Muscle layer of duodenum (tissue), 2 donors: ENCODE measurements around the gene RYR2.

Experiments used
- H3K27ac ChIP-seq: one replicate; pipeline ENCODE4 v1.7.0; 2013; ENCODE audit warnings: mild to moderate bottlenecking, low read length
- H3K27me3 ChIP-seq: one replicate; pipeline ENCODE4 v1.7.0; 2013; ENCODE audit warnings: low read depth, mild to moderate bottlenecking, control low read depth, low read length
- H3K36me3 ChIP-seq, 2 donors: one replicate each; pipeline ENCODE4 v1.7.0; 2013; ENCODE audit warnings: low read length in 2 of 2, control low read depth in 1 of 2, mild to moderate bottlenecking in 1 of 2; ENCODE audit not compliant: insufficient read depth in 2 of 2, control insufficient read depth in 1 of 2
- H3K4me1 ChIP-seq, 2 donors: one replicate each; pipeline ENCODE4 v1.7.0; 2013; ENCODE audit warnings: low read length in 2 of 2, mild to moderate bottlenecking in 2 of 2, control low read depth in 1 of 2, moderate library complexity in 1 of 2; ENCODE audit not compliant: insufficient read depth in 2 of 2, control insufficient read depth in 1 of 2
- H3K4me3 ChIP-seq, 2 donors: one replicate each; pipeline ENCODE4 v1.7.0; 2013; ENCODE audit warnings: low read length in 2 of 2, low read depth in 1 of 2, mild to moderate bottlenecking in 1 of 2
- H3K9me3 ChIP-seq, 2 donors: one replicate each; pipeline ENCODE4 v1.7.0; 2013; ENCODE audit warnings: low read length in 2 of 2, control low read depth in 1 of 2, mild to moderate bottlenecking in 1 of 2; ENCODE audit not compliant: control insufficient read depth in 1 of 2
- donor health status: healthy.

The RYR2 gene

DNA sequence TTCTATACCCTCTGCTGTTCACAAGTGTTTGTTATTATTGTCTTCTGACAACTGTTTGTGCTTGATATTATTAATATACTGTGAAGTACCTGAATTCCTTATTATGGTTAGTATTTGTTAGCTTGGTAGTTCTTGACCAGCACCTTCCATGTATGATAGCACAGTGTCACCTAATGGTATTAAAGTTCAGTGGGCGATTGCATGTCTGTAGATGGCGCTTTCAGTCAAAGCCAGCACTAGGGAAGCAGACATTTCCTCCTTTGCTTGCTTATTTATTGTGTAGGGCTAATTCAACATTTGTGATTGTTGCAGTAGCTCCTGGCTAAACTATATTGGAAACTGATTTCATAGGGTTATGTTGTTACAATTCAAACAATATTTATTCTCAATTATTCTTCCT is 630.8 kb downstream of the RYR2 start:
- Histone ChIP-seq H3K27me3 (no peaks in the 10 kb centered on the region), H3K4me3 (no peak overlapping the region), H3K36me3 (no peaks in the 10 kb centered on the region), H3K9me3 (no peaks in the 10 kb centered on the region), H3K27ac (no peak overlapping the region), H3K4me1 (no peaks in the 10 kb centered on the region)

DNA sequence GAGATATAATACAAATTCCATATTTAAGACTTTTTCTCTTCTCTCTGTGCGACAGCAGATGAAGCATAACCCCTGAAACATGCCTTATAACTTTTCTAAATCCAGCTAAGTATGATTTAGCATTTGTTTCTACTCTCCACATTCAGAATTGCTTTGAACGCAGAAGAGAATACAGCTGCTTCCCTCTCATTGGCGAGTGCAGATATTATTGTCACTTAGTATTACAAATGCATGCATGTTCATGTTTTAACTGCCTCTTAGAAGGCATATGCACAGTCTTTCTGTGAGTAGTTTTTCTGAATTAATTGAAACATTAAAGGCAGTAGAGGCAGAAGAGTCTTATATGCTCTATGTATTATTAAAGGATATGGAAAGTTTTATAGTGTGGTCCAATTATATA is 631.6 kb downstream of the RYR2 start:
- H3K27ac ChIP-seq, result no peak overlapping the region
- H3K4me3 ChIP-seq, result no peak overlapping the region
- no peaks in the 10 kb centered on the region for H3K4me1 ChIP-seq
- no peaks in the 10 kb centered on the region for H3K9me3 ChIP-seq
- H3K27me3 ChIP-seq, result no peaks in the 10 kb centered on the region
- no peaks in the 10 kb centered on the region for H3K36me3 ChIP-seq

DNA sequence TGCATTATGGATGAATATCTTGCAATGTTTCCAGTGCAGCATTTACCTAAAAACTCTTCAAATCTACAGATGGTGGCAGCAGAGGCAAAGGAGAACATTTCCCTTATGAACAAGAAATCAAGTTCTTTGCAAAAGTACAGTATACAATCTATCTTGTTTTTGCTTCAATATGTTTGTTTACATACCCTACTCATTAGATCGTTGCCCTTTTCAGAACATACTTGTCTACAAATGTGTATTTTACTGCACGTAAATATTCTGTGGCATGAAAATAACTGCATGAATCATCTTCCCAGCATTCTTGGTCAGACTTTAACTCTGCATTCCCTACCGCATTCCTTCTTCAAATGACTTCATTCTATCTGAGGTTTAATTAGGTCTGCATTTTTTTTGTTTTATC is 636.0 kb downstream of the RYR2 start:
- no peaks in the 10 kb centered on the region for H3K9me3 ChIP-seq
- H3K4me3 ChIP-seq, result no peak overlapping the region
- no peaks in the 10 kb centered on the region for H3K36me3 ChIP-seq
- no peak overlapping the region for H3K27ac ChIP-seq
- no peaks in the 10 kb centered on the region for H3K4me1 ChIP-seq
- no peaks in the 10 kb centered on the region for H3K27me3 ChIP-seq

DNA sequence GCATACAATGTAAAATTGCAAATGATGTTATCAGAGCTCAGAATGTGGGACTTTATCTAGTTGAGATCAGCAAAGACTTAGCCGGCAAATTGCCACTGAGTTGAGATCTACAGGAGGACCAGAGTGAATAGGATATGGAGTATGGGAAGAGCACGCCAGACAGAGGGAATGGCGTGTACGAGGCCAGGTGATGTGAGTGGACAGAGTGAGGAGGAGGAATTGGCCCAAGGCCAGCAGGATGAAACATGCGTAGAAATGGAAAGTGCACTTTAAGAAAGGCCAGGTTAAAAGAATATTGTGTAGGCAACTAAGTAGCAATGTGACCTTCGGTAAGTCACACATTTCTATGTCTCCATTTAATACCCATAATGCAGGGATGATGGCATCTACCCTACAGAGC is 637.7 kb downstream of the RYR2 start:
- Histone ChIP-seq H3K4me1 (no peaks in the 10 kb centered on the region), H3K9me3 (no peaks in the 10 kb centered on the region), H3K4me3 (no peak overlapping the region), H3K36me3 (no peaks in the 10 kb centered on the region), H3K27ac (no peak overlapping the region), H3K27me3 (no peaks in the 10 kb centered on the region)

DNA sequence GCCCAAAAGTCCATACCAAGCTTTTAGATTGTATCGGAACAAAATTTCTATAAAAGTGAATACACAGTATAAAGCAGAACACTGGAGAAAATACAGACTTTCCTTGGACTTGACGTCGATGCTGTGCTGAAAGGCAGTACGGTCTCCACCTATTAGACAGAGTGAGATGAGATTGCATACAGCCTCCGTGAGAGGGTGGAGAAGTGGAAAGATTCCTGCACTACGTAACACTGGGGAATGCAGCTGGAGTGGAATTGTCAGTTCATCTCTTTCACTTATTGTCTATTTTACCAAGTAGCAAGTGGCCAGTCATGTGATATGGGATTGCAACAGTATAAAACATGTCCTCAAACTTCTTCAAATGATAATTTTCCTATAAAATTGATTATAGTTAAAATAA is 639.2 kb downstream of the RYR2 start:
- Histone ChIP-seq H3K9me3 (no peaks in the 10 kb centered on the region), H3K4me1 (no peaks in the 10 kb centered on the region), H3K27ac (peak overlapping the region; percentile 42), H3K4me3 (no peak overlapping the region), H3K36me3 (no peaks in the 10 kb centered on the region), H3K27me3 (no peaks in the 10 kb centered on the region)

DNA sequence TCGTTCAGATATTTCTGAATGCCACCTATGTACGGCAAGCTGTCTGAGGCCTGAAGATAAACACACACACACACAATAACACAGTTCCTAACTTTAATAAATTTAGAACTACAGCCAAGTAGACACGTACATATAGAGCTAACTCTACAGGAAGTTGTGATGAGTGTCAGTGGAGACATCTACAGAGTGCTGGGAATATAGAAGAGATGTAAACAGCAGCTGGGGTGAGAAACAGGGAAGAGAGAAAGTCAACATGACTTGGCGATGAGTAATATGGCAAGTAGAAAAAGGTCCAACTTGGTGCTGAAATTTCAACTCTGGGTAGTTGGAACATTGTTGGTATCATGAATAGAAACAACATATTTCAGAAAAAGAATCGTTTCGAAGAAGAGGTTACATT is 642.3 kb downstream of the RYR2 start:
- Histone ChIP-seq H3K9me3 (no peaks in the 10 kb centered on the region), H3K4me3 (no peak overlapping the region), H3K27ac (no peak overlapping the region), H3K36me3 (no peaks in the 10 kb centered on the region), H3K27me3 (no peaks in the 10 kb centered on the region), H3K4me1 (peaks cover 0 to 5% of the 10 kb centered on the region in 2 donors)

DNA sequence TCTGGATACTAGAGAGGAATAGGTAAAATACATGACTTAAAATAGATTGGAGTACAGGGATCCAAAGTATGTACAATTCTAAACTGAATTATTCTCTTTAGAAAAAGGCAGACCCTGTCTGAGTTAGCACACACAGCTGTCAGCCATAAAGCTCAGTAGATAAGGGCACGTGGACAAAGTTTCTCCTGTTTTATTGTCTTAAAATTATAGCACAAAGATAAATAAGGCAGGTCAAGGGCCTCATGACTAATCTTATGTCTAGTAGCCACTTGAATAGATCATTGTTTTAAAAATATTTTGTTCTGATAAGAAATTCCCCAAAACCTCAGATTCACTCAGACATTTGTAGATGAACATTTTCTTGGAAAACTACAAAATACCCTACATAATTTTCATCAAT is 643.6 kb downstream of the RYR2 start:
- Histone ChIP-seq H3K36me3 (no peaks in the 10 kb centered on the region), H3K4me3 (no peak overlapping the region), H3K27ac (no peak overlapping the region), H3K9me3 (no peaks in the 10 kb centered on the region), H3K4me1 (peaks cover 0 to 5% of the 10 kb centered on the region in 2 donors), H3K27me3 (no peaks in the 10 kb centered on the region)

DNA sequence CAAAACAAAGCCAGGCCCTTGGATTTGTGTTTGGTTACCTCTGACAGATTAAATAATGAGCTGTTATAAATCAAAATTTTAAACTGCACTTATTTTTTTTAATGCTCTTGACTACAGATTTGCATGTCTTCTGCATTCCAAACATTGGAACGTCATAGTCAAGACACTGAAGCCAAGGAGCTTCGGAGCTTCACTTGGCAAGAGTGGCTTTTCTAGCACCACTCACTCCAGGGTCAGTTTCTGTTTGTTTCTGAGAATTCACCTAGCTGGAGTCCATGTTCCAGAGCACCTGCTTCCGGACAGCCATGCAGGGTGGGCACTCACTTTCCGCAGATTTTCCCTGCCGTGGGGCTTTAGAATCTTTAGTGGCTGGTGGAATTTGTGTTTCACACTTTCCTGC is 645.8 kb downstream of the RYR2 start:
- no peak overlapping the region for H3K27ac ChIP-seq
- H3K36me3 ChIP-seq, result no peaks in the 10 kb centered on the region
- H3K9me3 ChIP-seq, result no peaks in the 10 kb centered on the region
- peak overlapping the region in 1 of 2 donors; percentile 10 for H3K4me3 ChIP-seq
- H3K4me1 ChIP-seq, result peaks cover 0 to 5% of the 10 kb centered on the region in 2 donors
- no peaks in the 10 kb centered on the region for H3K27me3 ChIP-seq

DNA sequence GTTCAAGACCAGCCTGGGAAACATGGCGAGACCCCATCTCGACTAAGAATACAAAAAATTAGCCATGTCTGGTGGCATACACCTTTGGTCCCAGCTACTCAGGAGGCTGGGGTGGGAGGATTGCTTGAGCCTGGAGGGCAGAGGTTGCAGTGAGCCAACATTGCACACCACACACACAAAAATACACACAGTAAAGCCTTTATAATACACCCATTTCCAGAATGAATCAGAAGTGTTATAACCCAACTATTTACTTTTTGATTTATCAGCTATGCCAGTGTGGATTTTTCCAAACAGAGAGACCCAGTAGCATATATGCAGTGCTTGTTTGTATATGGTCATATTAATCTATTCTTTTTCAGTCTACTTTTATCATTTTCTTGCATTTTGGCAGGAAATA is 648.7 kb downstream of the RYR2 start:
- Histone ChIP-seq H3K27me3 (no peaks in the 10 kb centered on the region), H3K4me1 (peaks cover 0 to 6% of the 10 kb centered on the region in 2 donors), H3K27ac (no peak overlapping the region), H3K9me3 (no peaks in the 10 kb centered on the region), H3K4me3 (no peak overlapping the region), H3K36me3 (no peaks in the 10 kb centered on the region)

DNA sequence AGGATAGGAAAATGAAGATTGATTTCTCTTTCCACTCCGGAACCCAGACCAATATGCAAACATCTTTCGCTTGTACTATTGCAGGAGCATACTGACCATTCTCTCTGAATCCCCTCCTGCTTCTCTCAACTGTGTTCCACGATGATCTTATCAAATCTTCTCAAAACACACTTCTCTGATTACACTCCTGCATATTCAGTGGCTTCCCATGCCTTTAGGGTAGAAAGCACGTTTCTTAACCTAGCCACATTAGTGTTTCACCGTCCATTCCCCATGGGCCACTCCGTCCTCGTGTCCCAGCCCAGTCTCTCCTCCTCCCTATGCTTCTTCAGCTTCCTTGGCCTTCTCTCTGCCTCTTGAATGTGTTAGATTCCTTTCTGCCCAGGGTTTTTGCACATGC is 650.3 kb downstream of the RYR2 start:
- Histone ChIP-seq H3K27me3 (no peaks in the 10 kb centered on the region), H3K4me3 (no peak overlapping the region), H3K9me3 (no peaks in the 10 kb centered on the region), H3K4me1 (peaks cover 0 to 10% of the 10 kb centered on the region in 2 donors), H3K27ac (no peak overlapping the region), H3K36me3 (no peaks in the 10 kb centered on the region)

DNA sequence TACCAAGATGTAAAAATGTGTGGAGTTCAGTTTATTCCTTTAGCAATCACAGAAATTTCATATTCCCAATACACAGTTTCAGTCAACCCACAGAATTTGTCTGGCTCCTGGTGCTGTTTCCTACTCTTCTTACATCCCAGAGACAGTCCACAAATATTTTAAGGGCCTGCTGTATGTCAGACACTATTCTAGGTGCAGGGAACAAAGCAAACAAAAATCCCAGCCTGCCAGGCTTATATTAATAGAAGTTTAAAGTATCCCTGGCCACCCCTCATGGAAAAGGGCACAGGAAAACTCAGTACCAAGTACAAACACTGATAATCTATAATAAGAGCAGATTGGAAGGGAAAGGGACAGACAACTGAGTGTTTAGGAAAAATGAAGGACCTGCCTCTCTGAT is 653.9 kb downstream of the RYR2 start:
- Histone ChIP-seq H3K4me3 (no peak overlapping the region), H3K27ac (no peak overlapping the region), H3K27me3 (no peaks in the 10 kb centered on the region), H3K4me1 (peaks cover 0 to 7% of the 10 kb centered on the region in 2 donors), H3K36me3 (no peaks in the 10 kb centered on the region), H3K9me3 (no peaks in the 10 kb centered on the region)

DNA sequence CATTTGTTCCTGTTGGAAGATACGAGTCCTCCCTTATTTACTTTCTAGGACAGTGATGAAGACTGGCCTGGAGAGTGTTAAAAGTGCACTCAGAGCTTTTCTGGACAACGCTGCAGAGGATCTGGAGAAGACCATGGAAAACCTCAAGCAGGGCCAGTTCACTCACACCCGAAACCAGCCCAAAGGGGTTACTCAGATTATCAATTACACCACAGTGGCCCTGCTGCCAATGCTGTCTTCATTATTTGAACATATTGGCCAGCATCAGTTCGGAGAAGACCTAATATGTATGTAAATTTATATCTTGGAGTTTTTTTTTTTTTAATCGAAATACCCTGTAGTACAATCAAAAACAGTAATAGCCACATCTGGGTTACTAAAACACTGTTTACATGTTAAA is 658.2 kb downstream of the RYR2 start:
- Histone ChIP-seq H3K4me1 (peaks cover 0 to 7% of the 10 kb centered on the region in 2 donors), H3K27ac (no peak overlapping the region), H3K36me3 (no peaks in the 10 kb centered on the region)

More for the DNA sequence above, 658.2 kb downstream of the RYR2 start:
- Histone ChIP-seq H3K4me3 (no peak overlapping the region), H3K27me3 (no peaks in the 10 kb centered on the region), H3K9me3 (no peaks in the 10 kb centered on the region)
